T-helper 2 cell treated with Interferon-gamma antibody and Interleukin-4, amounts not matched to agents 5 μg/mL and 100 μg/mL, for 36 hours (primary cell): ENCODE results near the gene RALGAPA1.

Experiments
- DNase-seq: peaks from one replicate; pipeline ENCODE4 v3.0.0; 2021; ENCODE audit warnings: low spot score
- H3K27ac Mint-ChIP-seq: one replicate; pipeline ENCODE4 v1.8.0; 2021; ENCODE audit warnings: mild to moderate bottlenecking, mixed read lengths
- H3K27me3 Mint-ChIP-seq: one replicate; pipeline ENCODE4 v1.8.0; 2021; ENCODE audit warnings: low read depth, mixed read lengths
- H3K36me3 Mint-ChIP-seq: one replicate; pipeline ENCODE4 v1.8.0; 2021; ENCODE audit warnings: low read depth, mixed read lengths
- H3K4me1 Mint-ChIP-seq: one replicate; pipeline ENCODE4 v1.8.0; 2021; ENCODE audit warnings: low read depth, mixed read lengths
- H3K4me3 Mint-ChIP-seq: one replicate; pipeline ENCODE4 v1.8.0; 2022; ENCODE audit warnings: mild to moderate bottlenecking, moderate library complexity, mixed read lengths
- H3K9me3 Mint-ChIP-seq: one replicate; pipeline ENCODE4 v1.8.0; 2021; ENCODE audit warnings: mixed read lengths

Gene RALGAPA1

GRCh38 chr14:35573911-35574310 is 235.2 kb downstream of the RALGAPA1 start:
- Mint-ChIP-seq H3K4me1 (no peaks in the 10 kb centered on the region), H3K36me3 (no peaks in the 10 kb centered on the region), H3K4me3 (no peak overlapping the region), H3K9me3 (no peaks in the 10 kb centered on the region), H3K27ac (no peak overlapping the region), H3K27me3 (no peaks in the 10 kb centered on the region)
- DNase-seq: no peak

- no peaks in the 10 kb centered on the region for H3K27me3 Mint-ChIP-seq
- no peaks in the 10 kb centered on the region for H3K36me3 Mint-ChIP-seq
- no peaks in the 10 kb centered on the region for H3K9me3 Mint-ChIP-seq
- H3K4me3 Mint-ChIP-seq: no peak overlapping the region
- H3K27ac Mint-ChIP-seq: no peak overlapping the region
- DNase-seq: no peak
- H3K4me1 Mint-ChIP-seq: no peaks in the 10 kb centered on the region
These were observed 237.5 kb downstream of the RALGAPA1 start for GRCh38 chr14:35571598-35571997.

GRCh38 chr14:35565871-35566464 is 243.1 kb downstream of the RALGAPA1 start:
- Mint-ChIP-seq H3K27me3 (no peaks in the 10 kb centered on the region), H3K4me1 (no peaks in the 10 kb centered on the region), H3K4me3 (no peak overlapping the region), H3K9me3 (no peaks in the 10 kb centered on the region), H3K36me3 (no peaks in the 10 kb centered on the region), H3K27ac (no peak overlapping the region)
- DNase-seq: no peak

- peaks cover 3% of the 10 kb centered on the region for H3K4me1 Mint-ChIP-seq
These were observed 250.4 kb downstream of the RALGAPA1 start for GRCh38 chr14:35558680-35559079.

GRCh38 chr14:35557221-35557747 is 251.8 kb downstream of the RALGAPA1 start:
- H3K9me3 Mint-ChIP-seq: no peaks in the 10 kb centered on the region
- H3K36me3 Mint-ChIP-seq: no peaks in the 10 kb centered on the region
- peaks cover 3% of the 10 kb centered on the region for H3K4me1 Mint-ChIP-seq
- H3K4me3 Mint-ChIP-seq: no peak overlapping the region
- no peak overlapping the region for H3K27ac Mint-ChIP-seq
- H3K27me3 Mint-ChIP-seq: no peaks in the 10 kb centered on the region
- no peak for DNase-seq

More at GRCh38 chr14:35558680-35559079, 250.4 kb downstream of the RALGAPA1 start:
- Mint-ChIP-seq H3K9me3 (no peaks in the 10 kb centered on the region), H3K27me3 (no peaks in the 10 kb centered on the region), H3K27ac (no peak overlapping the region), H3K4me3 (no peak overlapping the region), H3K36me3 (no peaks in the 10 kb centered on the region)
- DNase-seq: no peak

- Mint-ChIP-seq H3K27me3 (no peaks in the 10 kb centered on the region), H3K9me3 (no peaks in the 10 kb centered on the region), H3K36me3 (no peaks in the 10 kb centered on the region), H3K4me1 (peaks cover 3% of the 10 kb centered on the region), H3K27ac (no peak overlapping the region), H3K4me3 (no peak overlapping the region)
- DNase-seq: no peak
These were observed 252.5 kb downstream of the RALGAPA1 start for GRCh38 chr14:35556548-35556947.

- Mint-ChIP-seq H3K4me3 (no peak overlapping the region), H3K27ac (no peak overlapping the region), H3K36me3 (no peaks in the 10 kb centered on the region), H3K4me1 (no peaks in the 10 kb centered on the region), H3K27me3 (no peaks in the 10 kb centered on the region), H3K9me3 (no peaks in the 10 kb centered on the region)
- DNase-seq: no peak
These were observed 255.3 kb downstream of the RALGAPA1 start for GRCh38 chr14:35553808-35554207.

- Mint-ChIP-seq H3K4me3 (no peak overlapping the region), H3K36me3 (no peaks in the 10 kb centered on the region), H3K27me3 (no peaks in the 10 kb centered on the region), H3K27ac (no peak overlapping the region), H3K9me3 (no peaks in the 10 kb centered on the region), H3K4me1 (peaks cover 2% of the 10 kb centered on the region)
- no peak for DNase-seq
These were observed 258.0 kb downstream of the RALGAPA1 start for GRCh38 chr14:35551081-35551480.

GRCh38 chr14:35549551-35549950 is 259.5 kb downstream of the RALGAPA1 start:
- no peak overlapping the region for H3K4me3 Mint-ChIP-seq
- no peaks in the 10 kb centered on the region for H3K36me3 Mint-ChIP-seq
- no peaks in the 10 kb centered on the region for H3K27me3 Mint-ChIP-seq
- H3K27ac Mint-ChIP-seq: no peak overlapping the region
- H3K9me3 Mint-ChIP-seq: no peaks in the 10 kb centered on the region
- H3K4me1 Mint-ChIP-seq: peaks cover 2% of the 10 kb centered on the region
- no peak for DNase-seq

GRCh38 chr14:35543006-35543405 is 266.1 kb downstream of the RALGAPA1 start:
- Mint-ChIP-seq H3K36me3 (no peaks in the 10 kb centered on the region), H3K9me3 (no peaks in the 10 kb centered on the region), H3K27me3 (no peaks in the 10 kb centered on the region), H3K4me3 (no peak overlapping the region), H3K27ac (no peak overlapping the region), H3K4me1 (peaks cover 6% of the 10 kb centered on the region)
- DNase-seq: no peak

GRCh38 chr14:35539969-35540368 is 269.1 kb downstream of the RALGAPA1 start:
- no peaks in the 10 kb centered on the region for H3K9me3 Mint-ChIP-seq
- H3K27ac Mint-ChIP-seq: no peak overlapping the region

GRCh38 chr14:35535483-35536112 is 273.5 kb downstream of the RALGAPA1 start:
- Mint-ChIP-seq H3K27me3 (peaks cover 50% of the 10 kb centered on the region), H3K4me1 (peaks cover 10% of the 10 kb centered on the region), H3K36me3 (no peaks in the 10 kb centered on the region), H3K4me3 (no peak overlapping the region), H3K27ac (no peak overlapping the region), H3K9me3 (no peaks in the 10 kb centered on the region)
- DNase-seq: no peak

More at GRCh38 chr14:35539969-35540368, 269.1 kb downstream of the RALGAPA1 start:
- H3K4me1 Mint-ChIP-seq: peaks cover 6% of the 10 kb centered on the region
- no peaks in the 10 kb centered on the region for H3K36me3 Mint-ChIP-seq
- H3K4me3 Mint-ChIP-seq: no peak overlapping the region
- peaks cover 21% of the 10 kb centered on the region for H3K27me3 Mint-ChIP-seq
- no peak for DNase-seq

- Mint-ChIP-seq H3K36me3 (no peaks in the 10 kb centered on the region), H3K27ac (no peak overlapping the region), H3K4me1 (peaks cover 8% of the 10 kb centered on the region), H3K9me3 (no peaks in the 10 kb centered on the region), H3K27me3 (peaks cover 56% of the 10 kb centered on the region), H3K4me3 (peak overlapping the region; percentile 70)
- peak; percentile 76 for DNase-seq
These were observed 274.1 kb downstream of the RALGAPA1 start for GRCh38 chr14:35534873-35535482.

GRCh38 chr14:35534208-35534872 is 274.8 kb downstream of the RALGAPA1 start:
- H3K27ac Mint-ChIP-seq: no peak overlapping the region
- DNase-seq: no peak
- H3K4me3 Mint-ChIP-seq: peak overlapping the region; percentile 66
- H3K36me3 Mint-ChIP-seq: no peaks in the 10 kb centered on the region
- peaks cover 4% of the 10 kb centered on the region for H3K4me1 Mint-ChIP-seq
- H3K27me3 Mint-ChIP-seq: peaks cover 61% of the 10 kb centered on the region
- no peaks in the 10 kb centered on the region for H3K9me3 Mint-ChIP-seq
